ENCODE measurements around the gene PDGFRB. TPM values are rescaled to one million over a fixed set of nuclear protein-coding genes. Genes with fewer than 3 reads are reported as not detected.
"Not testable (repeated sequence)": the region's sequence is repeated elsewhere in the genome, so short reads cannot be mapped to it uniquely, and the experiment has no call there.

The PDGFRB gene
- polyA plus RNA-seq, 1 donor from 2014 or later, result not detected

- H3K9ac ChIP-seq (ENCODE audit: low read length), result no peak overlapping the region
These were observed 70.3 kb downstream of the PDGFRB start for GRCh38 chr5:150085191-150085912.

DNA sequence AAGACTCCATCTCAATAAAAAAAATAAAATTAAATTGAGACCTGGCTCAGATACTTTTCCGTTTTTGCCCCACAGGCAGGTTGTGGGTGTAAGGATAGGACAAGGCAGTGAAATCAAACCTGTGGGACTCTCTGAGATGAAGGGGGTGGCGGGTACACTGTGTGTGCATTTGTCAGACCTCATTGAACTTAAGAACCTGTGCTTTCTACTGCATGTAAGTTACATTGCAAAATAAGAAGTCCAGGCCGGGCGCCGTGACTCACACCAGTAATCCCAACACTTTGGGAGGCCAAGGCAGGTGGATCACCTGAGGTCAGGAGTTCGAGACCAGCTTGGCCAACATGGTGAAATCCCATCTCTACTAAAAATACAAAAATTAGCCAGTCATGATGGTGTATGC, 70.9 kb downstream of the PDGFRB start:
- not testable (repeated sequence) for H3F3A ChIP-seq (ENCODE audit: insufficient read depth, low read length, poor library complexity, severe bottlenecking); H3K9me3 ChIP-seq (ENCODE audit: low read length); H3K9me2 ChIP-seq (ENCODE audit: insufficient read depth, low read length); H3K9ac ChIP-seq (ENCODE audit: low read length); H3K27me3 ChIP-seq (ENCODE audit: insufficient read depth, low read depth, low read length); H3K4me2 ChIP-seq (ENCODE audit: low read length); H2AFZ ChIP-seq (ENCODE audit: low read depth, low read length); H4K20me1 ChIP-seq (ENCODE audit: insufficient read depth); H3K27ac ChIP-seq (ENCODE audit: low read length); H3K4me3 ChIP-seq (ENCODE audit: low read length); H3K36me3 ChIP-seq (ENCODE audit: insufficient read depth, low read length); H3K79me2 ChIP-seq (replicated peaks; ENCODE audit: insufficient read depth, low read length)

More at GRCh38 chr5:150085191-150085912, 70.3 kb downstream of the PDGFRB start:
- Histone ChIP-seq H3K4me3 (ENCODE audit: low read length) (no peak overlapping the region), H3K27me3 (ENCODE audit: insufficient read depth, low read depth, low read length) (no peaks in the 10 kb centered on the region), H3K4me2 (ENCODE audit: low read length) (no peak overlapping the region), H3K27ac (ENCODE audit: low read length) (no peak overlapping the region), H4K20me1 (ENCODE audit: insufficient read depth) (no peaks in the 10 kb centered on the region), H3K79me2 (replicated peaks; ENCODE audit: insufficient read depth, low read length) (no peaks in the 10 kb centered on the region), H3K36me3 (ENCODE audit: insufficient read depth, low read length) (no peaks in the 10 kb centered on the region), H3F3A (ENCODE audit: insufficient read depth, low read length, poor library complexity, severe bottlenecking) (no peaks in the 10 kb centered on the region), H2AFZ (ENCODE audit: low read depth, low read length) (no peak overlapping the region), H3K9me2 (ENCODE audit: insufficient read depth, low read length) (no peaks in the 10 kb centered on the region), H3K9me3 (ENCODE audit: low read length) (no peaks in the 10 kb centered on the region)
- TF ChIP-seq, protein P1, sequence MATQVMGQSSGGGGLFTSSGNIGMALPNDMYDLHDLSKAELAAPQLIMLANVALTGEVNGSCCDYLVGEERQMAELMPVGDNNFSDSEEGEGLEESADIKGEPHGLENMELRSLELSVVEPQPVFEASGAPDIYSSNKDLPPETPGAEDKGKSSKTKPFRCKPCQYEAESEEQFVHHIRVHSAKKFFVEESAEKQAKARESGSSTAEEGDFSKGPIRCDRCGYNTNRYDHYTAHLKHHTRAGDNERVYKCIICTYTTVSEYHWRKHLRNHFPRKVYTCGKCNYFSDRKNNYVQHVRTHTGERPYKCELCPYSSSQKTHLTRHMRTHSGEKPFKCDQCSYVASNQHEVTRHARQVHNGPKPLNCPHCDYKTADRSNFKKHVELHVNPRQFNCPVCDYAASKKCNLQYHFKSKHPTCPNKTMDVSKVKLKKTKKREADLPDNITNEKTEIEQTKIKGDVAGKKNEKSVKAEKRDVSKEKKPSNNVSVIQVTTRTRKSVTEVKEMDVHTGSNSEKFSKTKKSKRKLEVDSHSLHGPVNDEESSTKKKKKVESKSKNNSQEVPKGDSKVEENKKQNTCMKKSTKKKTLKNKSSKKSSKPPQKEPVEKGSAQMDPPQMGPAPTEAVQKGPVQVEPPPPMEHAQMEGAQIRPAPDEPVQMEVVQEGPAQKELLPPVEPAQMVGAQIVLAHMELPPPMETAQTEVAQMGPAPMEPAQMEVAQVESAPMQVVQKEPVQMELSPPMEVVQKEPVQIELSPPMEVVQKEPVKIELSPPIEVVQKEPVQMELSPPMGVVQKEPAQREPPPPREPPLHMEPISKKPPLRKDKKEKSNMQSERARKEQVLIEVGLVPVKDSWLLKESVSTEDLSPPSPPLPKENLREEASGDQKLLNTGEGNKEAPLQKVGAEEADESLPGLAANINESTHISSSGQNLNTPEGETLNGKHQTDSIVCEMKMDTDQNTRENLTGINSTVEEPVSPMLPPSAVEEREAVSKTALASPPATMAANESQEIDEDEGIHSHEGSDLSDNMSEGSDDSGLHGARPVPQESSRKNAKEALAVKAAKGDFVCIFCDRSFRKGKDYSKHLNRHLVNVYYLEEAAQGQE (IDR thresholded peaks at IDR 0.05; ENCODE audit: borderline replicate concordance), result no peak
- TF ChIP-seq EP300 (conservative IDR thresholded peaks at IDR 0.05; ENCODE audit: poor library complexity, severe bottlenecking), result no peak
- TF ChIP-seq SMC3 (conservative IDR thresholded peaks at IDR 0.05; ENCODE audit: poor library complexity), result no peak
- TF ChIP-seq TAF1 (IDR thresholded peaks at IDR 0.05; ENCODE audit: low read depth), result no peak

GRCh38 chr5:150082889-150083288, 72.8 kb downstream of the PDGFRB start:
- H3K27ac ChIP-seq (ENCODE audit: low read length), result no peak overlapping the region
- no peaks in the 10 kb centered on the region for H3K27me3 ChIP-seq (ENCODE audit: insufficient read depth, low read depth, low read length)
- H3F3A ChIP-seq (ENCODE audit: insufficient read depth, low read length, poor library complexity, severe bottlenecking), result no peaks in the 10 kb centered on the region
- H3K9me3 ChIP-seq (ENCODE audit: low read length), result no peaks in the 10 kb centered on the region
- H3K9me2 ChIP-seq (ENCODE audit: insufficient read depth, low read length), result no peaks in the 10 kb centered on the region
- H3K4me3 ChIP-seq (ENCODE audit: low read length), result no peak overlapping the region
- TF ChIP-seq RAD21 (conservative IDR thresholded peaks at IDR 0.05) (no peak), EZH2 (IDR thresholded peaks at IDR 0.05; ENCODE audit: borderline replicate concordance, insufficient read depth, low read length, poor library complexity, severe bottlenecking) (no peak), TAF1 (IDR thresholded peaks at IDR 0.05; ENCODE audit: low read depth) (no peak), SMC3 (conservative IDR thresholded peaks at IDR 0.05; ENCODE audit: poor library complexity) (no peak), MXI1 (conservative IDR thresholded peaks at IDR 0.05; ENCODE audit: poor library complexity, severe bottlenecking) (no peak), EP300 (conservative IDR thresholded peaks at IDR 0.05; ENCODE audit: poor library complexity, severe bottlenecking) (no peak), POLR2AphosphoS5 (IDR thresholded peaks at IDR 0.05) (no peak)
- TF ChIP-seq, protein P2, sequence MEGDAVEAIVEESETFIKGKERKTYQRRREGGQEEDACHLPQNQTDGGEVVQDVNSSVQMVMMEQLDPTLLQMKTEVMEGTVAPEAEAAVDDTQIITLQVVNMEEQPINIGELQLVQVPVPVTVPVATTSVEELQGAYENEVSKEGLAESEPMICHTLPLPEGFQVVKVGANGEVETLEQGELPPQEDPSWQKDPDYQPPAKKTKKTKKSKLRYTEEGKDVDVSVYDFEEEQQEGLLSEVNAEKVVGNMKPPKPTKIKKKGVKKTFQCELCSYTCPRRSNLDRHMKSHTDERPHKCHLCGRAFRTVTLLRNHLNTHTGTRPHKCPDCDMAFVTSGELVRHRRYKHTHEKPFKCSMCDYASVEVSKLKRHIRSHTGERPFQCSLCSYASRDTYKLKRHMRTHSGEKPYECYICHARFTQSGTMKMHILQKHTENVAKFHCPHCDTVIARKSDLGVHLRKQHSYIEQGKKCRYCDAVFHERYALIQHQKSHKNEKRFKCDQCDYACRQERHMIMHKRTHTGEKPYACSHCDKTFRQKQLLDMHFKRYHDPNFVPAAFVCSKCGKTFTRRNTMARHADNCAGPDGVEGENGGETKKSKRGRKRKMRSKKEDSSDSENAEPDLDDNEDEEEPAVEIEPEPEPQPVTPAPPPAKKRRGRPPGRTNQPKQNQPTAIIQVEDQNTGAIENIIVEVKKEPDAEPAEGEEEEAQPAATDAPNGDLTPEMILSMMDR (IDR thresholded peaks at IDR 0.05; ENCODE audit: poor library complexity, severe bottlenecking), result no peak
- TF ChIP-seq, protein P1 (IDR thresholded peaks at IDR 0.05; ENCODE audit: borderline replicate concordance), result no peak
- H3K79me2 ChIP-seq (replicated peaks; ENCODE audit: insufficient read depth, low read length), result no peaks in the 10 kb centered on the region
- no peak overlapping the region for H3K9ac ChIP-seq (ENCODE audit: low read length)
- no peak overlapping the region for H2AFZ ChIP-seq (ENCODE audit: low read depth, low read length)
- H3K36me3 ChIP-seq (ENCODE audit: insufficient read depth, low read length), result no peaks in the 10 kb centered on the region
- H3K4me2 ChIP-seq (ENCODE audit: low read length), result no peak overlapping the region
- H4K20me1 ChIP-seq (ENCODE audit: insufficient read depth), result no peaks in the 10 kb centered on the region

All from neural cell (in vitro differentiated cells).